Peyer's patch (tissue), 4 donors: ENCODE results near the gene FANCE.

Experiments used
- POLR2A ChIP-seq, 2 donors: fragments of 450-650 bp; IDR thresholded peaks; one replicate each; pipeline ENCODE4 v1.5.1; 2017; ENCODE audit warnings: antibody characterized with exemption in 2 of 2, mild to moderate bottlenecking in 2 of 2, moderate library complexity in 2 of 2
- TF ChIP-seq, protein P1 (sequence below), 6 experiments: fragments of 450-650 bp in 4 of 6; fragments of 200-600 bp in 2 of 6; sonication (generic) in 1 of 6; IDR thresholded peaks; one replicate each; pipeline ENCODE4 v1.5.1; 2017 to 2019; ENCODE audit warnings: antibody characterized with exemption in 6 of 6, mild to moderate bottlenecking in 3 of 6, moderate library complexity in 1 of 6

DNA sequence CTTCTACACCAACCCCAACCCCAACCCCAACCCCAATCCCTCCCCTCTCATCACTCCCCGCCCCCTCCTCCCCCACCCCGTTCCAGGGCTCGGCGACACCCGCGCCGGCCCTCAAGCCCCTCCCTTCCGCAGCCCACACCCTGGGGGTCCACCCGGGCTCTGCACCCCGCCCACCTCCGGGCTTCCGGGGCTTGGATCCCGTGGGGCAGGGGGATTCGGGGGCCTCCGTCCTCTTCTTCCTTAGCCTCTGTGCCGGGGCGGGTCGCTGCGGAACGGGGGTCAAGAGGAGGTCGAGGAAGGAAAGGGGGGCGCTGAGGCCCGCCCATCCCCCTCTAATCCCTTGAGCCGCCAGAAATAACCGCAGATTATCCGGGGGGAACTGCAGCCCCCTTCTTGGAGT, 59.9 kb downstream of the FANCE start:
- TF ChIP-seq, protein P1, sequence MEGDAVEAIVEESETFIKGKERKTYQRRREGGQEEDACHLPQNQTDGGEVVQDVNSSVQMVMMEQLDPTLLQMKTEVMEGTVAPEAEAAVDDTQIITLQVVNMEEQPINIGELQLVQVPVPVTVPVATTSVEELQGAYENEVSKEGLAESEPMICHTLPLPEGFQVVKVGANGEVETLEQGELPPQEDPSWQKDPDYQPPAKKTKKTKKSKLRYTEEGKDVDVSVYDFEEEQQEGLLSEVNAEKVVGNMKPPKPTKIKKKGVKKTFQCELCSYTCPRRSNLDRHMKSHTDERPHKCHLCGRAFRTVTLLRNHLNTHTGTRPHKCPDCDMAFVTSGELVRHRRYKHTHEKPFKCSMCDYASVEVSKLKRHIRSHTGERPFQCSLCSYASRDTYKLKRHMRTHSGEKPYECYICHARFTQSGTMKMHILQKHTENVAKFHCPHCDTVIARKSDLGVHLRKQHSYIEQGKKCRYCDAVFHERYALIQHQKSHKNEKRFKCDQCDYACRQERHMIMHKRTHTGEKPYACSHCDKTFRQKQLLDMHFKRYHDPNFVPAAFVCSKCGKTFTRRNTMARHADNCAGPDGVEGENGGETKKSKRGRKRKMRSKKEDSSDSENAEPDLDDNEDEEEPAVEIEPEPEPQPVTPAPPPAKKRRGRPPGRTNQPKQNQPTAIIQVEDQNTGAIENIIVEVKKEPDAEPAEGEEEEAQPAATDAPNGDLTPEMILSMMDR (IDR thresholded peaks at IDR 0.05): no peak
- no peak for TF ChIP-seq POLR2A (IDR thresholded peaks at IDR 0.05)
